Daoy (cell line): ENCODE results near the gene ABCC10. TPM values are rescaled to one million over a fixed set of nuclear protein-coding genes. Genes with fewer than 3 reads are reported as not detected.
"Not testable (repeated sequence)": the region's sequence is repeated elsewhere in the genome, so short reads cannot be mapped to it uniquely, and the experiment has no call there.

Source experiments
- DNase-seq: peaks from one replicate; pipeline ENCODE4 v3.0.0-alpha.2; 2015; ENCODE audit warnings: low read depth
- total RNA-seq: library from RNA; depleted of rRNA; stranded (reverse); fragments of >200 nt; shearing (Covaris generic); gene quantifications from 2 replicates; pipeline ENCODE4 v1.2.3, GENCODE V29; 2014

ABCC10 gene
- total RNA-seq, 1 experiment from 2014 or later: 7.9 TPM

GRCh38 chr6:43407296-43407695, 20.0 kb upstream of the ABCC10 start:
- DNase-seq: no peak

GRCh38 chr6:43408259-43408658, 19.1 kb upstream of the ABCC10 start:
- no peak for DNase-seq

- not testable (repeated sequence) for DNase-seq
Observed at GRCh38 chr6:43410776-43411175, 16.6 kb upstream of the ABCC10 start.

GRCh38 chr6:43412541-43412940, 14.8 kb upstream of the ABCC10 start:
- no peak for DNase-seq

GRCh38 chr6:43413002-43413401, 14.3 kb upstream of the ABCC10 start:
- no peak for DNase-seq

- not testable (repeated sequence) for DNase-seq
Observed at GRCh38 chr6:43415275-43415674, 12.1 kb upstream of the ABCC10 start.

GRCh38 chr6:43416935-43417334, 10.4 kb upstream of the ABCC10 start:
- no peak for DNase-seq

GRCh38 chr6:43420012-43420709, 7.2 kb upstream of the ABCC10 start:
- no peak for DNase-seq

GRCh38 chr6:43421831-43422230, 5.5 kb upstream of the ABCC10 start:
- no peak for DNase-seq

- DNase-seq: not testable (repeated sequence)
Observed at GRCh38 chr6:43425083-43425482, 2.3 kb upstream of the ABCC10 start.

GRCh38 chr6:43426928-43427405, 374 bp upstream of the ABCC10 start:
- DNase-seq: no peak

- DNase-seq: no peak
Observed at GRCh38 chr6:43428112-43428570, 800 bp downstream of the ABCC10 start.

- DNase-seq: no peak
Observed at GRCh38 chr6:43428874-43429273, 1.5 kb downstream of the ABCC10 start.

GRCh38 chr6:43432009-43432945, 4.9 kb downstream of the ABCC10 start:
- DNase-seq: no peak

GRCh38 chr6:43433148-43433547, 5.8 kb downstream of the ABCC10 start:
- no peak for DNase-seq

GRCh38 chr6:43434001-43434840, 6.9 kb downstream of the ABCC10 start:
- DNase-seq: no peak

GRCh38 chr6:43434943-43435342, 7.6 kb downstream of the ABCC10 start:
- no peak for DNase-seq

GRCh38 chr6:43435682-43436437, 8.5 kb downstream of the ABCC10 start:
- DNase-seq: no peak

GRCh38 chr6:43436577-43437282, 9.4 kb downstream of the ABCC10 start:
- DNase-seq: peak; percentile 89

- DNase-seq: no peak
Observed at GRCh38 chr6:43437700-43438099, 10.4 kb downstream of the ABCC10 start.
